Measurements from ENCODE around the gene PKD1L1. TPM values are rescaled to one million over a fixed set of nuclear protein-coding genes. Genes with fewer than 3 reads are reported as not detected.
"Not testable (repeated sequence)": the region's sequence is repeated elsewhere in the genome, so short reads cannot be mapped to it uniquely, and the experiment has no call there.

Gene PKD1L1
- total RNA-seq, 4 donors from 2014 or later: 0.07 to 1.7 (median 0.98) TPM

DNA sequence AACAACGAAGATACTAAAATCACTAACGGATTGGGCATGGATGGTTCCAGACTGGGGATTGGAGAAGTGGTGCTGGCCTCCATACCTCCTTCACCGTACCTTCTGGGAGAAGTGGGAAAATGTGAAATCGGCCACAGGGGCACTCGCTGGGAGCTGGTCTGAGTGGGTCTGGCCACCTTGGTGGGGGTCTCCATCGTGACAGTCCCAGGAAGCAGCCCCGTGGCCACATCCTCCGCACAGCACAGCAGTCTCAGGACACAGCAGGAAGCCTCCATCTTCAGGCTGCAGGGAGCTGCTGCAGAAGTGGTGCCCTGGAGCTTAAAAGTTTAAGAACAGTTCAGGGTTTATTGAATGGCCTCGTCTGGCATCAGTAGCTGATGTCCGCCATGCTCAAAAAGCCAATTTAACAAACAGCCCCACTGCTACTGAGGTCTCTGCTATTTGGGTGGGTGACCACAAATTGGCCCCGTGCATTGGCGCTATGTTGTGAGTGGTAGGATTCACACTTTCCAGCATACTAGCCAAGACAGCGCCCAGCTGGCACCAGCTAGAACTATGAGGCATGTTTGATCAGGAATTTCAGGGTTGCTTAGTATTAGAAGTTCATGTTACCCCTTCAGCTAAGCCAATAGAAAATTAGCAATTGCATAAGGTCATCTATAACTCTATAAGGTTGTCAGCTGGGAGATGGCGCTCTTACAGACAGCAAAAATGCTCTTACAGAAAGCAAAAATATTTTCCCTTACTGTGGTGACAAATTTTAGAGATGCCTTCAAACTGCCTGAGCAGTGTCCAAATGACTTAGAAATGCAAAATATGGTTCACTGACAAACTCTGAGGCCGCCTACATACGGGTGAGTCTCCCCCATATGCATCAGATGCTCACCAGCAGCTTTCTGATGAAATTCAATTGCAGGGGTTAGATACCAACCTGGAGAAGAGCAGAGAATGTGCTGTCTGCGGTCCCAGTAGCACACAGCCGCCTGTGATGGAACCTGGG is 17.0 kb downstream of the PKD1L1 start:
- in situ Hi-C loops (cut with MboI; ENCODE audit: low sequenced_read_pairs in 4 of 4): no loop called here
- DNase-seq (no peak), ATAC-seq (no peak)
- H3K9me3 ChIP-seq: no peaks in the 10 kb centered on the region
- H3K4me1 ChIP-seq: no peaks in the 10 kb centered on the region
- no peaks in the 10 kb centered on the region for H3K27me3 ChIP-seq
- no peaks in the 10 kb centered on the region for H3K36me3 ChIP-seq
- intact Hi-C loops (cut with DNase I; ENCODE audit: low total_unique reads): no loop called here
- no peak overlapping the region for H3K27ac ChIP-seq
- TF ChIP-seq POLR2A (IDR thresholded peaks at IDR 0.05): no peak
- TF ChIP-seq, protein P1, sequence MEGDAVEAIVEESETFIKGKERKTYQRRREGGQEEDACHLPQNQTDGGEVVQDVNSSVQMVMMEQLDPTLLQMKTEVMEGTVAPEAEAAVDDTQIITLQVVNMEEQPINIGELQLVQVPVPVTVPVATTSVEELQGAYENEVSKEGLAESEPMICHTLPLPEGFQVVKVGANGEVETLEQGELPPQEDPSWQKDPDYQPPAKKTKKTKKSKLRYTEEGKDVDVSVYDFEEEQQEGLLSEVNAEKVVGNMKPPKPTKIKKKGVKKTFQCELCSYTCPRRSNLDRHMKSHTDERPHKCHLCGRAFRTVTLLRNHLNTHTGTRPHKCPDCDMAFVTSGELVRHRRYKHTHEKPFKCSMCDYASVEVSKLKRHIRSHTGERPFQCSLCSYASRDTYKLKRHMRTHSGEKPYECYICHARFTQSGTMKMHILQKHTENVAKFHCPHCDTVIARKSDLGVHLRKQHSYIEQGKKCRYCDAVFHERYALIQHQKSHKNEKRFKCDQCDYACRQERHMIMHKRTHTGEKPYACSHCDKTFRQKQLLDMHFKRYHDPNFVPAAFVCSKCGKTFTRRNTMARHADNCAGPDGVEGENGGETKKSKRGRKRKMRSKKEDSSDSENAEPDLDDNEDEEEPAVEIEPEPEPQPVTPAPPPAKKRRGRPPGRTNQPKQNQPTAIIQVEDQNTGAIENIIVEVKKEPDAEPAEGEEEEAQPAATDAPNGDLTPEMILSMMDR (IDR thresholded peaks at IDR 0.05 in 4 of 5, conservative IDR thresholded peaks at IDR 0.05 in 1 of 5): no peak
- H3K4me3 ChIP-seq: no peak overlapping the region

DNA sequence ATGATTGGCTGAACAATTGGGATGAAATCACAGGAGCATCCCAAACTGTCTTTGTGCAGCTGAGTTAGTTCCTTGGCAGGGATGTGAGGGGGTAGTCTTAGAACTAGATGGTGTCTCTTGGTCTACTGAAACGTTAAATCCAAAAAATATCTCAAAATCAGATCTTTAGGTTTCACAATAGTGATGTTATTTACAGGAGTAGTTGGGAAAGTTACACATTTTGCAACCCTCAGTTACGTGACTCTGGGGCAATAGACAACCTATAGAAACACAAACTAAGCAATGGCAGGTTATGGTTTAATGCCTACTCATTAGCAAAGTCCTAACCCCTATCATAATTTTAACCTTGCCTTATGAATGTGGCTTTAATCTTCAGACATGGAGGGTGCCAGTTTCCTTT is 24.0 kb downstream of the PKD1L1 start:
- Histone ChIP-seq H3K36me3 (no peaks in the 10 kb centered on the region), H3K4me3 (no peak overlapping the region), H3K27me3 (no peaks in the 10 kb centered on the region), H3K9me3 (no peaks in the 10 kb centered on the region), H3K27ac (no peak overlapping the region), H3K4me1 (no peaks in the 10 kb centered on the region)
- no peak for DNase-seq
- TF ChIP-seq, protein P1 (IDR thresholded peaks at IDR 0.05 in 4 of 5, conservative IDR thresholded peaks at IDR 0.05 in 1 of 5): no peak
- TF ChIP-seq POLR2A (IDR thresholded peaks at IDR 0.05): no peak
- in situ Hi-C loops (cut with MboI; ENCODE audit: low sequenced_read_pairs in 4 of 4) (no loop called here), intact Hi-C loops (cut with DNase I; ENCODE audit: low total_unique reads) (no loop called here)
- ATAC-seq: no peak

DNA sequence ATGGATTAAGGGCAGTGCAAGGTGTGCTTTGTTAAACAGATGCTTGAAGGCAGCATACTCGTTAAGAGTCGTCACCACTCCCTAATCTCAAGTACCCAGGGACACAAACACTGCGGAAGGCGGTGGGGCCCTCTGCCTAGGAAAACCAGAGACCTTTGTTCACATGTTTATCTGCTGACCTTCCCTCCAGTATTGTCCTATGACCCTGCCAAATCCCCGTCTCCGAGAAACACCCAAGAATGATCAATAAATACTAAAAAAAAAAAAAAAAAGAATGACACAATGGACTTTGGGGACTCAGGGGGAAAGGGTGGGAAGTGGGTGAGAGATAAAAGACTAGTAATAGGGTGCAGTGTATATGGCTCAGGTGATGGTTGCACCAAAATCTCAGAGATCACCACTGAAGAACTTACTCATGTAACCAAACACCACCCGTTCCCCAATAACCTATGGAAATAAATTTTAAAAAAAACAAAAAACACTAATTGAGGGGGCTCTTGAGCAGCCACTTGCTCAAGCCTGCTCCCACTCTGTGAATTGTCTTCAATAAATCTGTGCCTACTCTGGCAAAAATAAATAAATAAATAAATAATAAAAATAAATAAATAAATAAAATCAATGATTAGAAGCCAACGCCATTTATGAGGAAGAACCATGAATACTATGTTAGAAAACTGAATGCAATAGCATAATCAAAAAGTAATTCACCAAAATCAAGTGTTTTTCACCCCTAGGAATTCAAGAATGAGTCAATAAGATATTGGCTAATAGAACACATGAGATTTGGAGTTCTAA is 25.0 kb downstream of the PKD1L1 start:
- H3K27ac ChIP-seq; DNase-seq; H3K36me3 ChIP-seq; H3K27me3 ChIP-seq; intact Hi-C loops (cut with DNase I; ENCODE audit: low total_unique reads); H3K4me3 ChIP-seq; H3K9me3 ChIP-seq; in situ Hi-C loops (cut with MboI; ENCODE audit: low sequenced_read_pairs in 4 of 4); ATAC-seq; H3K4me1 ChIP-seq: not testable (repeated sequence)

DNA sequence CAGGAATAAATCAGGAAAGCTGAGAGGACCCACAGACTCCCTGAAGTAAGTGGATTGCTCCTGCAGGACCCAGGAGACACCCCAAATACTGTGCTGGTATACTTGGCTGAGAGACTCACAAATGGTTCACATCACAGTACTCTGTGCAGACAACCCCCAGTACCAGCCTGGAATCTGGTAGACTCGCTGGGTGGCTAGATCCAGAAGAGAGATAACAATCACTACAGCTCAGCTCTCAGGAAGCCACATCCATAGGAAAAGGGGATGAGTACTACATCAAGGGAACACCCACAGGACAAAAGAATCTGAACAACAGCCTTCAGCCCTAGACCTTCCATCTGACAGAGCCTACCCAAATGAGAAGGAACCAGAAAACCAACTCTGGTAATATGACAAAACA is 31.8 kb downstream of the PKD1L1 start:
- DNase-seq; H3K36me3 ChIP-seq; in situ Hi-C loops (cut with MboI; ENCODE audit: low sequenced_read_pairs in 4 of 4); H3K4me3 ChIP-seq; H3K4me1 ChIP-seq; H3K27ac ChIP-seq; ATAC-seq; H3K27me3 ChIP-seq; H3K9me3 ChIP-seq; intact Hi-C loops (cut with DNase I; ENCODE audit: low total_unique reads): not testable (repeated sequence)

DNA sequence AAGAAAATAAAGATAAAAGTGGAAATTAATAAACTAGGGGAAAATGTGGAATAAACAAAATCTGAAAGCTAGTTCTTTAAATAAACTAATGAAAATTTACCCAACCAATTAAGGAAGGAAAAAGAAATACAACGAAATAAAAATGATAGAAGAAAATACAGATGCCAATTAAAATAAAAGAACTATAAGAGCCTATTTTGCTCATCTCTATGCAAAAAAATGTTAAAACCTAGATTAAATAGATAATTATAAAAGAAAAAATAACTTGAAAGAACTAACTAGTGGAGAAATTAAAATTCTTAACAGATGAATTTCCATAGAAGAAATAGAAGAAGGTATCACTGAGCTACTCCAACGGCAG is 32.7 kb downstream of the PKD1L1 start:
- DNase-seq (no peak), ATAC-seq (no peak)
- no peaks in the 10 kb centered on the region for H3K9me3 ChIP-seq
- no peaks in the 10 kb centered on the region for H3K27me3 ChIP-seq
- in situ Hi-C loops (cut with MboI; ENCODE audit: low sequenced_read_pairs in 4 of 4) (no loop called here), intact Hi-C loops (cut with DNase I; ENCODE audit: low total_unique reads) (no loop called here)
- no peak overlapping the region for H3K4me3 ChIP-seq
- H3K27ac ChIP-seq: no peak overlapping the region
- no peaks in the 10 kb centered on the region for H3K4me1 ChIP-seq
- TF ChIP-seq POLR2A (IDR thresholded peaks at IDR 0.05): no peak
- TF ChIP-seq, protein P1 (IDR thresholded peaks at IDR 0.05 in 4 of 5, conservative IDR thresholded peaks at IDR 0.05 in 1 of 5): no peak
- H3K36me3 ChIP-seq: no peaks in the 10 kb centered on the region
